Measurements from ENCODE around the gene MAFB. TPM values are rescaled to one million over a fixed set of nuclear protein-coding genes. Genes with fewer than 3 reads are reported as not detected.

The MAFB gene
- total RNA-seq, 4 donors from 2014 or later: 36.2 to 61.7 (median 39.6) TPM

DNA sequence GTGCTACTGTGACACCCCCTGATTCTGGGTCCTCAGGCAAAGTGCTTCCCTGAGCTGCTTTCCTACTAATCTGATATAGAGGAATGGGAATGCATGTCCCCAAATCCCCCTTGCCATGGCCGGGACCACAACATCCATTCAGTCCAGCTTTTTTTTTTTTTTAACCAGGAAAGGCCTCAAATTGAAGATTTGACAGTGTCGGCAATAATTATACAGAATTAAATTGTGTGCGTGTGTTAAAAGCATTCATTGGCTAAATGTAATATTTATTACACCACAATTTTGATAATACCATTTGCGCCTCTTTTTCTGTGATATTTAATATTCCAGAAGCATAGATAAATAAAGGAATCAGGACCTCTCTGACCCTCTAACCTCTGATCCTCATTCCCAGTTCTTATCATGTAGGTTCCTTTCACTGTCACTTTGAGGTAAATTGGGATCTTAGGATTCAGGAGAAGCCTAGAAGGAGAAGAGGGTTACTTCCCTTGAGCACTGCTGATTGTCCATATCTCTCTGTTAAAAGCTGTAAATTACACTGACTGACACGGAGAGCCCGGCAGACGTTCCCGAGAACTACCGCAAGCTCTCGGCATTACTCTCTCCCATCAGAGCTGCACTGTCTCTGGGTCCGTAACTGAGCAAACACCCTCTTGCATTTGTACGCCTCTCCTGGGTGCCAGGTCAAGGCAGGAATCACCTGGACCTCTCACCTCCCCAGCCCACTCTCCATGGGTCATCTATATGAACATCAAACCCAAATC, 29.4 kb upstream of the MAFB start:
- Histone ChIP-seq H3K27ac (no peak overlapping the region), H3K27me3 (peaks cover 0 to 11% (median 0%) of the 10 kb centered on the region in 4 donors), H3K4me3 (no peak overlapping the region), H3K9me3 (no peaks in the 10 kb centered on the region), H3K4me1 (peaks cover 0 to 4% (median 4%) of the 10 kb centered on the region in 3 donors), H3K36me3 (no peaks in the 10 kb centered on the region)
- intact Hi-C loops (cut with DNase I): no loop called here
- TF ChIP-seq, protein P1, sequence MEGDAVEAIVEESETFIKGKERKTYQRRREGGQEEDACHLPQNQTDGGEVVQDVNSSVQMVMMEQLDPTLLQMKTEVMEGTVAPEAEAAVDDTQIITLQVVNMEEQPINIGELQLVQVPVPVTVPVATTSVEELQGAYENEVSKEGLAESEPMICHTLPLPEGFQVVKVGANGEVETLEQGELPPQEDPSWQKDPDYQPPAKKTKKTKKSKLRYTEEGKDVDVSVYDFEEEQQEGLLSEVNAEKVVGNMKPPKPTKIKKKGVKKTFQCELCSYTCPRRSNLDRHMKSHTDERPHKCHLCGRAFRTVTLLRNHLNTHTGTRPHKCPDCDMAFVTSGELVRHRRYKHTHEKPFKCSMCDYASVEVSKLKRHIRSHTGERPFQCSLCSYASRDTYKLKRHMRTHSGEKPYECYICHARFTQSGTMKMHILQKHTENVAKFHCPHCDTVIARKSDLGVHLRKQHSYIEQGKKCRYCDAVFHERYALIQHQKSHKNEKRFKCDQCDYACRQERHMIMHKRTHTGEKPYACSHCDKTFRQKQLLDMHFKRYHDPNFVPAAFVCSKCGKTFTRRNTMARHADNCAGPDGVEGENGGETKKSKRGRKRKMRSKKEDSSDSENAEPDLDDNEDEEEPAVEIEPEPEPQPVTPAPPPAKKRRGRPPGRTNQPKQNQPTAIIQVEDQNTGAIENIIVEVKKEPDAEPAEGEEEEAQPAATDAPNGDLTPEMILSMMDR (IDR thresholded peaks at IDR 0.05): no peak
- TF ChIP-seq POLR2A (IDR thresholded peaks at IDR 0.05): no peak
- no peak for DNase-seq
- WGBS, 2 donors: 84 to 89% methylated on average over 10 to 12 of the region's 12 CpGs

DNA sequence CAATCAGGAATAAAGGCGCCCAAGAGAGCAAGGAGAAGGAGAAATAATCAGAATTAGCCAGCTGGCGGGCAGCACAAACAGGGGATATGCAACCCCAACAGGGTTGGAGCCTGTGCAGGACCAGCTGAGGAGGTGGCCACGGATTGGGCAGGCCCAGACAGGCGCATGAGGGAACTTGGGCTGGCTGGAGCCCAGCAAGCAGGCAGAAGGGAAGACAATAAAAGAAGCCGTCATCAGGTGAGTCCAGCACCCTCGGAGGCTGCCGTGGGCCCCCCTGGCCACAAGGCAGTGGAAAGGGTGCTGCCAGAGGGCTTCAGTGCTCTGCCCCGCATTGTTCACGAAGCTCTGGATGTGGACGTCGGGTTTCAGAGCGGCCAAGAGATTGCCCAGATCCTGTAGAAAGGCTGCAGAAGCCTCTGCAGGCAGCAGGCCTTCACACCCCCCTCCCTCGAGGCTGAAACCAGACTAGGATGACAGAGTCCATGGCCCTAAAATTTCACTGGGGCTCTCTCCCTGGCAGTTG, 28.4 kb upstream of the MAFB start:
- TF ChIP-seq POLR2A (IDR thresholded peaks at IDR 0.05): no peak
- TF ChIP-seq, protein P1 (IDR thresholded peaks at IDR 0.05): no peak
- no peak for DNase-seq
- H3K27ac ChIP-seq: no peak overlapping the region
- intact Hi-C loops (cut with DNase I): no loop called here
- H3K9me3 ChIP-seq: no peaks in the 10 kb centered on the region
- no peaks in the 10 kb centered on the region for H3K36me3 ChIP-seq
- peaks cover 0 to 21% (median 0%) of the 10 kb centered on the region in 4 donors for H3K27me3 ChIP-seq
- 37 to 47% methylated on average over 7 to 12 of the region's 13 CpGs for WGBS, 2 donors
- no peak overlapping the region for H3K4me3 ChIP-seq
- H3K4me1 ChIP-seq: peaks cover 0 to 4% (median 4%) of the 10 kb centered on the region in 3 donors

- intact Hi-C loops (cut with DNase I): no loop called here
- Histone ChIP-seq H3K27me3 (peaks cover 0 to 38% (median 0%) of the 10 kb centered on the region in 4 donors), H3K4me3 (no peak overlapping the region), H3K4me1 (peaks cover 0 to 4% (median 4%) of the 10 kb centered on the region in 3 donors), H3K36me3 (no peaks in the 10 kb centered on the region), H3K9me3 (no peaks in the 10 kb centered on the region), H3K27ac (no peak overlapping the region)
- no peak for DNase-seq
- TF ChIP-seq POLR2A (IDR thresholded peaks at IDR 0.05): no peak
- TF ChIP-seq, protein P1 (IDR thresholded peaks at IDR 0.05): no peak
- 80 to 93% methylated on average over 3 of the region's 3 CpGs for WGBS, 2 donors
Observed at GRCh38 chr20:40715491-40715890, 26.5 kb upstream of the MAFB start.

- Histone ChIP-seq H3K4me1 (peaks cover 0 to 4% (median 4%) of the 10 kb centered on the region in 3 donors), H3K27ac (no peak overlapping the region), H3K9me3 (no peaks in the 10 kb centered on the region), H3K4me3 (no peak overlapping the region), H3K27me3 (peaks cover 0 to 43% (median 0%) of the 10 kb centered on the region in 4 donors), H3K36me3 (no peaks in the 10 kb centered on the region)
- intact Hi-C loops (cut with DNase I): no loop called here
- no peak for DNase-seq
- TF ChIP-seq, protein P1 (IDR thresholded peaks at IDR 0.05): no peak
- TF ChIP-seq POLR2A (IDR thresholded peaks at IDR 0.05): no peak
- 84 to 93% methylated on average over 3 of the region's 3 CpGs for WGBS, 2 donors
Observed at GRCh38 chr20:40714916-40715315, 25.9 kb upstream of the MAFB start.

DNA sequence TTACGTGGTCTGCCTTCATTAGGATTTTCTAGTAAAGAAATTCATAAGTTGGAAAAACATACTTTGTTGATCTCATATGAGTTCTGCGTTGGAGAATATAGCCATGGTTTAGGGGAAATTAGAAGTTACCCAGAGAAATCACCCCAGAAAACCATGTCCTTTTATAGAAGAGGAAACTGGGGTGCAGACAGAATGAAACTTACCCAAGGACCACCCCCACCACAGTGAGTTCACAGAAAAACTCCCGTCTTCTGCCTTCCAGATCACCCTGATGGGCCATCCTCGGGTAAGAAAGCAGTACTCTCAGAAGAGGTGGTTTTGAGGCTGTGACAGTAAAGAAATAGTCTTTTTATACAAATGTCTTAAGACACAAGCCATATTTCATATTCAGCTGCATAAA, 25.1 kb upstream of the MAFB start:
- peaks cover 0 to 51% (median 0%) of the 10 kb centered on the region in 4 donors for H3K27me3 ChIP-seq
- H3K4me3 ChIP-seq: no peak overlapping the region
- 86 to 88% methylated on average over 4 of the region's 4 CpGs for WGBS, 2 donors
- no peaks in the 10 kb centered on the region for H3K36me3 ChIP-seq
- intact Hi-C loops (cut with DNase I): no loop called here
- H3K9me3 ChIP-seq: no peaks in the 10 kb centered on the region
- no peak for DNase-seq
- no peak overlapping the region for H3K27ac ChIP-seq
- TF ChIP-seq, protein P1 (IDR thresholded peaks at IDR 0.05): no peak
- TF ChIP-seq POLR2A (IDR thresholded peaks at IDR 0.05): no peak
- H3K4me1 ChIP-seq: peaks cover 0 to 4% (median 4%) of the 10 kb centered on the region in 3 donors
